Fibroblast of pulmonary artery (primary cell): ENCODE results near the gene AFAP1L1.

ENCODE experiments used
- DNase-seq: peaks from one replicate; pipeline ENCODE4 v3.0.0-alpha.2; 2010; ENCODE audit warnings: low read depth
- H3K4me3 ChIP-seq: replicated peaks from 2 replicates; pipeline ENCODE4 v1.5.1; 2011; ENCODE audit warnings: low read depth, mild to moderate bottlenecking, control low read depth, low read length, moderate library complexity
- CTCF ChIP-seq: IDR thresholded peaks from 2 replicates; pipeline ENCODE4 v1.5.1; 2011; ENCODE audit warnings: mild to moderate bottlenecking, control low read depth, low read length, inconsistent platforms; ENCODE audit errors: missing control alignments

AFAP1L1 gene

DNA sequence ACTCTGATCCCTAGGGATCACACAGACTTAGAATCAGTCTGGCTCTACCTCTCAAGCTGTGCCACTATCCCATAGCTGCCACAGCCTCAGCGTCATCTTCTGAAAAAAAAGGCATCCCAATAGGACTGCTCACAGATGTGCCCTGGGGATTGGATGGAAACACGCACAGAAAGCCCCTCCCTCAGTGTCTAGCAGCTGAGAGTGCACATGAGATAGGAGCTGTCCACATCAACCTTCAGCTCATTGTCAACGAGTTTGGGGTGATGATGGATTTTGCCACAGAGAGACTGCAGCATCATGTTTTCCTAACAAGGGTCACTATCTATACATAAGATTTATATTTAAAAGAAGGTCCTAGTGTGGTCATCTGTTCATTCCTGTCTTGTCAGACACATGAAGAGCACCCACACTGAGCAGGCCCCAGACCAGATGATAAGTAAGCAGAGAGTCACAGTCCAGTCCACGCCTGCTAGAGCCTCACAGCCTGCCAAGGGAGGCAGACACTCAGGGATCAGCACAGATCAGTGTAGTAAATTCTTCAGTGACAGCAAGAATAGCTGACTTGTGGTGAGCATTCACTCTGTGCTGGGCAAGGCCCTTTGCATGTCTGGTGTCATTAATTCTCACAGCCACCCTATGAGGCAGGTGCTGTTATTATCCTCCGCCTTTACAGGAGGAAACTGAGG lies 25.8 kb downstream of the AFAP1L1 start:
- no peak overlapping the region for H3K4me3 ChIP-seq
- no peak for DNase-seq
- no peak for TF ChIP-seq CTCF

DNA sequence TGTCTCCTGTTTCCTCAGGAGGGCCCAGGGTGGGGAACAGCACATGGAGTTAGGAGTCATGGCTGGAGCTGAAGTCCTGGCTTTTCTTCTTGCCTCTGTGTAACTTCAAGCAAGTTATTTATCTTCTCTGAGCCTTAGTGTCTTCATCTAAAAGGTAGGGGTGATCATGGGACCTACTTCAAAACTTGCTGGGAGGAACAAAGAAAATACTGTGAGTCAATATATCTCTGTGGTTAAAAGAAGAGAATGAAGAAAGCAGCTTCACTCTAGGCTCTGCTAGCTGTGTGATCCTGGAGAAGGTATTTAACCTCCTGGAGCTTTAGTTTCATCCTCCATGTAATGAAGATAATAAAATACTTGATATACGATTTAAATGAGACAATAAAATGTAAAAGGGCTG lies 26.5 kb downstream of the AFAP1L1 start:
- no peak for TF ChIP-seq CTCF
- no peak overlapping the region for H3K4me3 ChIP-seq
- no peak for DNase-seq

DNA sequence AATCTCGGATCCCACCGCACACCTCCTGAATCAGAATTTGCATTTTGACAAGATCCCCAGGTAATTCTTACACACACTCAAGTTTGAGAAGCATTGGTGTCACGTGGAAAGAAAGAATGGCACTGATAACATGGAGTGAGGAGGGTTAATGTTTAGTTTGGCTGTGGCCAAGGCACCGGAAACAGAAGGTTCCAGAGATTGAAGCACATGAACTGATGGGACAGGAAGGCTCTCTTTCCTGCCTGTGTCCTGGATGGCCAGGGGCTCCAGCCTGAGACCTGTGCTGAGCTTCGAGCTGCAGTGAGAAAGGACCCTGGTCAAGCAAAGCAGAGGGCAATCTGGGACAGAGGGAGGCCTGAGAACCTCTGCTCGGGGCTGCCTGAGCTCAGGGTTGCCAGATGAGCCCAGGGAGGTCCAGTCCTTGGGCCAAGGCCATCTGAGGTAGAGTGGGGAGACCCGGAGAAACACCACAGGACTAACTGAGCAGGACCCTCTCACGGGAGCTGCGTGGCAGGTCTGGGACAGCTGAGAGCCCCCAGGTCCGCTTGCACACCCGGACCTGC lies 27.3 kb downstream of the AFAP1L1 start:
- TF ChIP-seq CTCF = no peak
- H3K4me3 ChIP-seq = no peak overlapping the region
- DNase-seq = no peak

GRCh38 chr5:149299451-149300054 lies 27.9 kb downstream of the AFAP1L1 start:
- no peak for DNase-seq
- TF ChIP-seq CTCF = no peak
- no peak overlapping the region for H3K4me3 ChIP-seq

DNA sequence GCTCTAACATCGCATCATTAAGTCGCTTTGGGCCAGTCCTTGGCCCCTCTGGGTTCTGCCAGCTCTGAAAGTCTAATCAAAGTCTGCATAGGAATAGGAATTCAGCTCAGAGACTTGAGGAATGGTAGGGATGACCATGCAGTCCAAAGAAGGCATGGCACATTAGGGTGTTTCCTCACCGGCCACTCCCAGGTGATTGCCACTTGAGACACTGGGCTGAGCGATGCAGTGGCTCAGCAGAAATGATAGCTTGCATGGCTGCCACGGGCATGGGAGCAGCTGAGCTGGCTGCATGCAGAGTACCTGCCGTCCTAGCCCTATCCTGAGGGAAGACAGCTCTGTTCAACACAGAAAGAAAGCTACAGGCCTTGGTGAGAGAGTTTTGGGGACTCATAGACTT lies 28.8 kb downstream of the AFAP1L1 start:
- H3K4me3 ChIP-seq = no peak overlapping the region
- DNase-seq = no peak
- no peak for TF ChIP-seq CTCF

DNA sequence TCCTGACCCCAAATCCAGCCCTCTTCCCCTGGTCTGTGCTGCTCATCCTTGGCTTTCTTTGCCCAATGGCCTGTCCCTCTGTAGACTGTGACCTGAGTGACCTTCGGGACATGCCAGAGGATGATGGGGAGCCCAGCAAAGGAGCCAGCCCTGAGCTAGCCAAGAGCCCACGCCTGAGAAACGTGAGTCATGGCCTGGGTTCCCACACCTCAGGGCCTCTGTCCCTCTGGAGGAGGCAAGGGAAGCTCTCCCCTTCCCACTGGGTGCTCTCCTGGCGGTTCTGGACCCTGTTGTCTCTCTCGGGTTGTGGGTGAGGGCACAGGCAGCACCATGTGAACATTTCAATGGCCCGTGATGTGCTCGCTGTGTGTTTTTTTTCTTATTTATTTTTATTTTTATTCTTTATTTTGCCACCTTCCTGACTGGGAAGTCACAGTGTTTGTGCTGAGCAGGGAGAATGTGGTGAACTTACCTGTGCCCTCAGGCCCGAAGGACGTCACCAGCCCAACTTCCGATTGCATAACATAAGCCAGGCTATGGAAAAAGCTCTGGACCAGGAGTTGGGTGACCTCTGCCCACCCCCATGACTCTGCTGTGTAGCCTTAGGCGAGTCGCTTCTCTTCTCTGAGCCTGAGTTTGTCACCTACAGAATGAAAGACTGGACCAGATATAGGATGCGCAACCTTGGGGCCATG lies 29.5 kb downstream of the AFAP1L1 start:
- no peak for DNase-seq
- no peak overlapping the region for H3K4me3 ChIP-seq
- TF ChIP-seq CTCF = no peak
